MV-4-11 (cell line): Measurements from ENCODE around the gene CDC42EP2.
A peak's percentile ranks its signal among the peaks of the same experiment; 100 is the strongest.

Source experiments
- DNase-seq: peaks from one replicate; lab custom pipeline; 2025; lab: John Stamatoyannopoulos, UW

Gene CDC42EP2

GRCh38 chr11:65298131-65298535, 16.5 kb upstream of the CDC42EP2 start:
- no peak for DNase-seq

DNA sequence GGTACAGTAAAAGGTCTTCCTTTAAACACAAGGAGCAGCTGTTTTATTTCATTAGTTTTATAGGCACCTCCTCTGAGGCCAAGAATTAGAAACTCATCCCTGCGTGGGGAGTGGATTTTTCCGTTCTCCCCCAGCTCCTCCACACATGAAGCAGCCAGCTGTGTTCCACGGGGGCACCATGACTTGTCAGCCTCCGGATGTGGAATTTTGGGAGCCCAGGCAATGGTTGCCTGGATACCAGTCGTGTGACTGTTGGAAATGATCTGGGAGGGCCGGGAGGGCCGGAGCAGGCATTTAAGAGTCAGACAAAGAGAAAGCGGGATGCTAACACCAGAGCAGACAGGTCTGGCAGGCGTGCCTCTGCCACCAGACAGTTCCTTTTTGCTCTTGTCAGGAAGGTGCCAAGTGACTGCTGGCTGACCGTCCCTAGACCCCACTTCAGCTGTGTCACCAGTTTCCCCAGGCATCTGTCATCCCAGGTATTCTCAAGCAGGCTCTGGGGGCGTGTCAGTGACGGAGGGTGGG, 15.9 kb upstream of the CDC42EP2 start:
- no peak for DNase-seq

- no peak for DNase-seq
These were observed 13.9 kb upstream of the CDC42EP2 start for GRCh38 chr11:65300621-65301275.

GRCh38 chr11:65301491-65302329, 13.0 kb upstream of the CDC42EP2 start:
- DNase-seq = no peak

DNA sequence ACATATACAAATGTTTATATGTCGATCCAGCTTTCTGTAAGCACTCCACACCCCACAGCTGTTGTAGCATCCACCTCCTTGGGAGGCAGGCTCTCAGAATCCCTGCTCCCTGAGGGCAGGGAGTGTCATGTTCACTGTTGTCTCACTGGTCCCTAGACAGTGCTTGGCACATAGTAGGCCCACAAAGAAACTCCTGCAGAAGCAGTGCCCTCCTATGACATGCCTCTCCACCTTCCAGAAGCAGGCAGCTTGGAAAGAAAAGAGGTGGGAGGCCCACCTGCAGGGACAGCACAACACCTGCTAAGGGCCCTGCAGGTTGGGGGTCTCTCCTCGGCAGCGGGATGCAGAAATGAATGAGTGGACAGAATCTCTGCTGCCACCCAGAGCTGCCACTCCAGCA, 11.1 kb upstream of the CDC42EP2 start:
- no peak for DNase-seq

DNA sequence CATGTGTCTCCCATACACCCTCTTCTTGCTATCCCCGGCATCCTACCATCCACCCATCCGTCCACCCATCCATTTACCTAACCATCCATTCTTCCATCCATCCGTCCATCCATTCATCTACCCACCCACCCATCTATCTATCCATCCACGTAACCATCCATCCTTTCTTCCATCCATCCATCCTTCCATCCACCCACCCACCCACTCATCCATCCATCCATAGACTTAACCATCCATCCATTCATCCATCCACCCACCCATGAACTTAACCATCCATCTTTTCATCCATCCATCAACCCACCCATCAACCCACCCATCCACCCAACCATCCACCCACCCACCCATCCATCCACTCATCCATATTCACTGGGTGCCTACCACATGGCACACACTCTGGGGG, 10.6 kb upstream of the CDC42EP2 start:
- no peak for DNase-seq

DNA sequence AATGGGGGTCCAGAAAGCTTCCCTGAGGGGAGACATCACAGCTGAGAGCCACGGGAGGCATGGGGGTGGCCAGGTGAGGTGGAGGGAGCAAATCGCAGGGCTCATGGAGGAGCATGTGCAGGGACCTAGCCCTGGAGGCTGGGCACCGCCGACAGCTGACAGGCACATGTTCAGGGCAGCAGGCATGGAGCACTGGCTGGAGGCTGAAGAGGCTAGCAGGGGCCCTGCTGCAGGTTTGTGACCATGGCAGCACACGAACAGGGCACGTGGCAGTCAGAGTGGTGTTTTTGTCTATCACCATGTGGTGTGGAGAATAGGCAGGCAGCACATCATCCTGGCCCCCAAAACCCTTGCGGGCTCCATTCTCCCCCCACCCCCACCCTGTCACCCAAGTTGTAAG, 10.1 kb upstream of the CDC42EP2 start:
- DNase-seq = no peak

DNA sequence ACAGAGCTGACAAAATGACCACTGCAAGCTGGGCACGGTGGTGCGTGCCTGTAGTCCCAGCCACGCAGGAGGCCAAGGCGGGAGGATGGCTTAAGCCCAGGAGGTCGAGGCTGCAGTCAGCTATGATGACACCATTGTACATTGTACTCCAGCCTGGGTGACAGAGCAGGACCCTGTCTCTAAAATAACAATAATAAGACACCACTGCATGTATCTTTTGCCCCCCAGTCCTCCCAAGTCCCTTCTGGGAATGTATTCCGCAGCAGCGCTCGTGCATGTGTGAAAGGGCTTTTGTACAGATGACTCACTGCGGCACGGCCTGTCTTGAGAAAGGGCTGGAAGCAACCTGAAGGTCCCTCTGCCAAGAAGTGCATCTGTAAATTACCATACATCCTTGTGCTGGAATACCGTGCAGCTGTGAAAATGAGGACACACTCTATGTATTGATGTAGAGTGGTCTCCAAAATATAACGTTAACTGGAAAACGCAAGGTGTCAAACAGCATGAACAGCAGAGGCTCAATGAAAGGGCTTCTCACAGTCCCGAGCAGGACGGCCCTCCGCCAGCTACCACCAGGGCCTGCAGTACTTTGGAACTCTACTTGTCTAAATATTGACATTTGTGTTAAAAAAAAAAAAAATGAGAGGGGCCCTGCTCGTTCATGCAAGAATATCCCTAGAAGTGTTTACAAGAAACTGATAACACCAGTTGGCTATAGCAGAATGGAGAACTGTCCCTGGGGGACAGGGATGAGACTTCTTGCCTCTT, 9.0 kb upstream of the CDC42EP2 start:
- DNase-seq = no peak

DNA sequence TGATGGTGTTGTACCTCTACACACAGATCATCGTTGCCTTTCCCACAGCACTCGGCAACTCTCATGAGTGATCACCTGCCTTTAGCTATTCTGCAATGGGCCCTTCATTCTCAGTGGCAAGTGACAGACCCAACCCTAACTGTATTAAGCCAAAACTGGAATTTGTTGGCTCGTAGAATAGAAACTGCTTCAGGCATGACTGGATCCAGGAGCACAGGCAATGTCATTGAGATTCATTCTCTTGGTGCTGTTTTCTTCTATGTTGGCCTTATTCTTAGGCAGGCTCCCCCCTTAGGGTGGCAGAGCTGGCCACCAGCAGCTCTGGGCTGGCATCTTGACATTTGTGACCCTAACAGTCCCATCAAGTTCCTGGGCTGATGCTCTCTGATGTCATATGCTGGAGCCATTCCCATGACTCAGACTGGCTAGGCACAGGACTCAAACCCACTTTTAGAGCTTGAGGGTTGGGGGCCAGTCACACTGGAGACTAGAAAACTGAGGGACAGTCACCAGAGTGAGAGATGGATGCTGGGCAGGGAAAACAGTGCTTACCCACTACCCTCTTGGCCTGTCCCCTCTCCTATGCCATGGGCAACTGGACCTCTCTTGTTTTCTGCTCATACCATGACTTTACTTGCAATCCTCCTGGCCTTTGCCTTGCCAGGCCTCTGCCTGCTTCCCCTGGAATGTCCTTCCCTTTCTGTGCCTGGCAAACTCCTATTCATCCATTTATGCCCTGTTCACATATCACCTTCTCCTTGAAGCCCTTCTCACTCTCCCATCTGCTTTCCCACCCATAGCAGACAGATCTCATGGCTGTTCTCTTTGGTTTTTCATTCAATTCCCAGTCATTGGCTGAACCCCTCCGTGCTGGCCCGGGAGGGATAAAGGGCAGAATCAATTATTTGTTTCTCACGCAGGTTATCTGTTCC, 7.1 kb upstream of the CDC42EP2 start:
- DNase-seq = no peak

GRCh38 chr11:65308281-65308891, 6.3 kb upstream of the CDC42EP2 start:
- no peak for DNase-seq

DNA sequence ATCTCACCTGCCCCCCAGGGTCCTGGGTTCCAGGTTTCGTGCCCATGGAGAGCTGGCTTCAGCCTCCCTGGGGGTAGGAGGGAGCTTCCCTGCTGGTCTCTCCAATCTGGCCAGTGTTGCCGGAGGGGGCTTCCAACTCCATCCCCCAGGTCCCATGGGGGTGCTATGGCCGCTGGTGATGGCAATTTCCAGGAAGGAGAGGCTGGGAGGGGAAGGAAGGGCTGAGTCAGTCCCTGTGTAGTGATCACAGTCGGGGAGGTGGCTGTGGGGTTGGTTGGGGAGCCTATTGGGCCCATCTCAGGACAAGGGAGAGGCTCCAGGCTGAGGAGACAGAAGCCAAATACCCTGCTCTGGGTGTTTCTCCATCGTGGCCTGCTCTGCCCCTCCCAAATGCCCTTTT, 5.7 kb upstream of the CDC42EP2 start:
- no peak for DNase-seq

DNA sequence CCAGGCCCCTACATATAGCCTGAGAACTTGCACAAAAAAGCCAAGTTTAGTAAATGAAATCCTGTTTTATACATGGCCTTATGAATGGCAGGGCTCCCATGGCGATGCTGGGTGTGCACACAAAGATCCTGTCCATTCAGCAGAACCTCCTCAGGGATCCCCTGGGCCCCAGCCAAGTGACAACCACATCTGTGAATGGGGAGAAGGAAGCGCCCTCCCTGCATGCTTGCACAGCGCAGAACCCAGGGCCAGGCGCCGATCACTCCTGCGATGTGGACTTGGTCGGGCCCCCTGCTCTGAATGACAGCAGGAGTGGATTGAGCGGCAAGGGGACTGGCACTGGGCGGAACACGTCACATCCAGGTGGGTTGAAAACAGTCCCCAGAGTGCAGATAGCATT, 4.5 kb upstream of the CDC42EP2 start:
- DNase-seq = no peak

DNA sequence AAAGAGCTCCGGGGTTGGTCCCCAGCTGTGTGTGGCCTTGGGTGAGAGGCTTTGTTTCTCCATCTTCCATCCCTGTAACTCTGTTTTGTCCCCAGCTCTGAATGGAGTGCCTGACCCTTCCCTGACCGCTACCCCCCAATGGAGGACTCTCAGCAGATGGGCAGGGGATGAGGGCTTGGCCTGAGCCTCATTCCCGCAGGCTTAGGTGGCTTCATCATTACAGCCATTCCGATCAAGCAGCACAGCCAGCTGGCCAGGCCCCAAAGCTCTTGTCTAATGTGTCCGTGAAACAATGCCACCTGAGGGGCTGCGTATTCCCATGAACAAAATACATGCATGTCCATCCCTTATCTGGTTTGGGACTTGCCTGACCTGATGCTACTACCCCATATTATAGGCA, 3.9 kb upstream of the CDC42EP2 start:
- no peak for DNase-seq

GRCh38 chr11:65311170-65311678, 3.4 kb upstream of the CDC42EP2 start:
- no peak for DNase-seq

DNA sequence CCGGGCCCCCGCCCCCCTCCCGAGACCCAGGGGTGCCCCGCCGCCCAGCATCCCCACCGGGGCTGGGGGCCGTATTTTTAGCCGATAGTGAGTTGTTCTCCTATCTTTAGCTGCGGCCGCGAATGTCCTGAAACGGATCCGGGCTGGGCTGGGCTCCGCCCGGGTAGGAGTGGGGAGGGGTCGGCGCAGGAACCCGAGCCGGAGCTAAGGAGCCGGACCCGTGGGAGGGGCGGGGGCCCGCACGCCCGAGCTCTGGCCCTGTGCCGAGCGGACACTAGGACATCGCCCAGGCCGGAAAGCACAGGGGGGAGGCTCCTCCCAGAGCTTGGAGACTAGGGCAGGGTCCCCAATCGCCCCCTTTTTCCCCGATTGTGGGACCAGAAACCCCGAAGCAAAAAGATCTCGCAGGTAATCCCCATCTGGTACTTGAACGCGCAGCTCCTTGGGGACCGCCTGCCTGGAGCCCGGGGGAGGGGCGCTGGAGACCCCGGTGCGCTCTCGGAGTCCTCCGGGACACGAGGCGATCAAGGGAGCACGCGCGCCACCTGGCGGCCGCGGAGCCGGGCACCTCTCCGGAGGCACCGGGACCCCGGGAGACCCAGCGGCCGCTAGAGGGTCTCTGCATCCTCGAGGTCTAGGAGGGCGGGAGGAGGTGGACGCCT, 669 bp downstream of the CDC42EP2 start:
- peak; percentile 39 for DNase-seq

DNA sequence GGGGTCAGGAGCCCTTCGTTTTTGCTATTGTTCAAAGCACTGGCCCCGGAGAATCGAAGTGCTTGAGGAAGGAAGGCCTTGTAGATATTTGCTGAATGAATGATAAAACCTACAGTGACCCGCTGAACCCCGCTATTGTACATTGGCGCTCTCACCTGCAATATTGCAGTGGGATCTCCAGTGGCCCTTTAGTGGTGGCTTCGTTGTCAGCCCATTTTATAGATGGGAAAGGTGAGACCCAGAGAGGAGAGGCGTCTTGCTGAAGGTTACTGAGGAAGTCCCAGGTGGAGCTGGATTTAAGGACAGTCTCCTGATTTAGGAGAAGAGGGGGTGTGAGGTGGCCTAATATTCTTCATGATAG, 1.2 kb downstream of the CDC42EP2 start:
- no peak for DNase-seq

DNA sequence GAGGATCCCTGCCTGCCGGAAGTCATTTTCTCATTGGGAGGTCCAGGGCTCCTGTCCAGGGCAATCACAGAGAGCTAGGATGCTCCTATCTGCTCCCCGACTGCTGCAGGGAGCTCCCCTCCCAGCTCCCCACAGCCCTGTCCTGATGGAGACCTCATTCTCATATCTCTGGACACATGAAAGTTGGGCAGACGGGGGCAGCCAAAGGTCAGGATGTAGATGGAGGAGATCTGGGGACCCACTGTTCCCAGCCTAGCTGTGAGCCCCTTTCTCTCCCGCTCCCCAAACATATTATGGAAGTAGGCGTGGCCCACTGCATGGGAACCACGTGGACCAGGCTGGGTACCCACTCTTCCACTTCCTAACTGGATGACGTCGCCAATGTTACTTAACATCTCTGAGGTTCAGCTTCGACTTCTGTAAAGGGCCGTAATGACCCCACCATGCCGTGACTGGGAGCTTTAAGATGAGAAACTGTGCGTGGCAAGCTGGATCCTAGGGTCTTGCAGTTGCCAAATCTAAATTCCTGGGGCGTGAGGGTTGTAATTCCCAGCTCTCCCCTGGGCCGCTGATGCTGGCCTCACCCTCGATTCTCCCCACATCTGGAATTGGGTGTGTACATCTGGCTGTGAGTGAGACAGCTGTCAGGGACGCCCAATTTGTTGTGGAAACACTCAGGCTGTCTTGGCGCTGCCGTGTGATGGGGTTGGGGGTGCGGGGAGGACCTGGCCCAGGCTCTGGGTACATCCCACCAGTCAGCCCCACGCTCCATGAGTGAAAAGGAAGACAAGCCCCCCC, 1.8 kb downstream of the CDC42EP2 start:
- DNase-seq = peak; percentile 63

DNA sequence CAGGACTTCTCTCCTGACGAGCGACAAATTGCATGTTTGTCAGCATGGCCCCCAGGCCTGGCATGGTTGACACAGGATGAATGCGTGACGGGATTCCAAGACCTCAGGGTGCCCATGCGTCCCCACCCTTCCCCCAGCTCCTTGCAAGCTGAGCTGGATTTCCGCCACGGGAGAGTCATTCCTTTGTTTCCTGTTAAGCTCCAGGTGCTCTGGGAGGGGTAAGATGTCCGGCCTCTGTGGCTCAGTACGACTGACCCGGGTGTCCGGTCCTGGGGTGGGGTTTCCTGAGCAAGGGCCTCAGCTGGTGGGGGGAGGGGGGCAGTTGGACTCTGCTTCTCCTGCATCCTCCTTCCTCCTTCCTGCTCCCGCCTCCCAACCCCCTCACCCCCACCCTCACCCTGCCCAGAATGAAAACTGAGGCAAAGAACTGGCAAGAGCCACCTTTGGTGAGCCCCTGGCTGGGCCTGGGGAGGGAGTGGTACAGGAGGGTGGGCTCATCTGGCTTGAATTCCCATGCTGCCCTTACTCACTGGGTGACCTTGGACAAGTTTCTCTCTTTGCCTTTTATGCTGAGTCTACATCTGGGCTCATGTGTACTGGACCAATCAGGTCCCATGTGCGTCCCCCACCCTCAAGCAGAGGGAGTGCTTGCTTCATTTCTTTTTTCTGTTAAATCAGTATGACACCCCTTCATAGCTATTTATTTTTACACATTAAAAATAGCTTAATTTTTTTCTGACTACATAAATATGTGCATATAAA, 2.5 kb downstream of the CDC42EP2 start:
- no peak for DNase-seq
